HG02798 (cell line): ENCODE data around the gene OR52D1.

Source experiments
- ATAC-seq: cut with Tn5 transposase; IDR thresholded peaks from one replicate; pipeline ENCODE4 v1.9.1; 2021; ENCODE audit warnings: mild to moderate bottlenecking; ENCODE audit not compliant: unreplicated experiment, poor library complexity

Gene OR52D1

DNA sequence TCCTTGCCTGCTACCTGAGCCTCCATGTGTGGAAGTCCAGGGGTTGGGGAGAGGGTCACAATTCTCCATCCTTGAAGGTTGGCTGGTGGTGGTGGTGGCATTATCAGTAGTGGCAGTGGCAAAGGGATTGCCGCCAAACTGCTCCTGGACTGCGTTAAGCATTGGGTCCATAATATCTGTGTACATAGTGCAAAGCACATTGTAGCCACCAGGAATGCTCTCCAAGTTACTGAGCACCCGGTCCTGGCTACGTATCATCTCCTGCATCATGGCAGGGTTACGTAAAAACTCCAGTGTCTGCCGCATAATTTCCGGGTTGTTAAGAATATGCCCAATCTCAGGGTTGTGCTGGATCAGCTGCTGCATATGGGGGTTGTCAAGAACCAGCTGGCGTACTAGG, 20.1 kb downstream of the OR52D1 start:
- ATAC-seq, result no peak

DNA sequence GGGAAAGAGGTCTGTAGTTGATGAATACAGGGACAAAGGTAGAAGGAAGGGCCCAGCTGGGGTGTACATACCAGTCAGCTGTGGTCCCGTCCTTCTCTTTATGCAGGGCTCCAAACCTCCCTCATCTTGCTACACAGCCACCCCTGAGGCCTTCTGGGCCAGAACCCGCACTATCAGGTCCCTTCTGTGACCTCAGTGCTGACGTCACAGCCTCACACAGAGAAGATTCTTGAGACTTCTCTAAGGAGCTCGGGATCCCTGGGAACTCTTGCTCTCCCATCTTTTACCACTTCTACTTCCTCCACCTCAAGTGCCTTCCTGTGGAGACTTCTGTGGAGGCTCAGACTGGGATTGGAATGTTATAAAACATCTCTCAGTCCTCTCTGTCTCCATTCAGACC, 21.3 kb downstream of the OR52D1 start, which contains the start of gene UBQLN3:
Gene UBQLN3, minus strand, starts transcription at position 155 of the 400 bp plus-strand sequence. CDS start 399 bp downstream, outside the sequence.
- ATAC-seq, result no peak

DNA sequence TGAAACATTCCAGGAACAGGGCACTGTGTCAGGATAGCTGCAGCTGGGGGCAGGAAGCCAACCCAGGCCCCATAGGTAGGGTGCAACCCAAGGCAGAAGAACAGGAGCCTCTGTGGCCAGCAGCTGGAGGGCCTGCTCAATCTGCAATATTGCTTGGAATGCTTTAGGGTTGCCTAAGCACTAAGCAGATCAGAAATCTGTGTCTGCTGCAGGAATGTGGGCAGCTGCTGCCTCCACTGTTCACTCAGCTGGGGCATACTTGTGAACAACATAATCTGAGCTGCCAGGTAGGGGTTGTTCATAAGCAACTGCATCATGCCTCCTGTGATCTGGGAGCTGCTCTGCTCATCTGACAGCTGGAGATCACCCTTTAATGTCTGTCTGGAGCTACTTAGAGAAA, 26.4 kb downstream of the OR52D1 start:
- ATAC-seq, result no peak

DNA sequence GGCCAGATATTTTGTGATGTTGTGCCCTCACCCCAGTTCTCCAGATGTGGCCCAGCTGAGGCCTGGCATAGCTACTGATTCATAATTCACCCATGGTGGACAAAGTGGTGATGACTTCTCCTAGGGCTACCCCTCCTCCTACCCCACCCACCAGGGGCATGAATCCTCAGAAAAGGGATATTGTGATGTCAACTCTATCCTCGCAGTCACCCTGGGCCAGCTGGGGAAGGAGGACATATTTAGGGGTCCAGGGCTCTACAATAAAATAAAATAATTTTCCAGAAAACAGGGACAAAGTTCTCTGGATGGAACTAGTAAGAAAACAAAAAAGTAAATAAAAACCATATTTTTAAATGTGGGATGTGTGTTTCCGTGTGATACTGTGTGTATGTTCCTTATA, 28.1 kb downstream of the OR52D1 start, which contains the start of gene UBQLNL:
Gene UBQLNL, minus strand, starts transcription at position 101 of the 400 bp plus-strand sequence. CDS start 258 bp downstream, outside the sequence.
- no peak for ATAC-seq

DNA sequence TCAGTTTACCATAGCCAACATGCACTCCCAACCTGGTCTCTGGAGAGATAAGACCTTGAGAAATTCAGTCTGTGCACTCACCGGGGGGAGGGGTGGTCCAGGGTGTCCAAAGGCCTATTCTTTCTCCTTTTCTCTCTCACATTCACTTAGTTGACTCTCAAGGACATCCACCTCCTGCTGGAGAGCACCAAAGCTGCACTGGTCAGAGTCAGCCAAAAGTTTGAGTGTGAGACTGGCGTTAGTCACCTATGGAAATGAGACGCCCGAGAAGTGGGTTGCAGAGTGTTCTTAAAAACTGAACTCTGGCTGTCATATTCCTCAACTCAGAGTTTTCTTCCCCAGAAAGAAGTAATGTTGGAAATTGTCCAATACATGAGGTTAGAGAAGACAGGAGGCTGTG, 33.1 kb downstream of the OR52D1 start:
- ATAC-seq, result no peak

DNA sequence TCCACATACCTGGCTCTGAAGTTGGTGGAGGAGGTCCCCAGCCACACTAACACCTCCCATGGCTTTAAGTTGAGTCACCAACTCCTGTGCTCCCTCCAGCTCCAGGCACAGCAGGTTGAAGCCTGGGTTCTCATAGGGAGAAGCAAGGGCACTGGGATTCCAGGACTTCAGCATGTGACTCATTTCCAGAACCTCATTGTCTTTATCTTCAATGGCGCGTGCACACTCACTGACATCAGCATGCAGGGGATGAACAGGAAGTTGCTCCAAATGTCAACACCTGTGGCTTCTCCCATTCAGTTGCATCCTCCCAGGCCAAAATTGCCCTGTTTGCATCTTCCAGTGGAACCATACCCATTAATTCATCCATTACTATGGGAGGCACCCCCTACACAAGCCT, 33.8 kb downstream of the OR52D1 start:
- ATAC-seq, result no peak

DNA sequence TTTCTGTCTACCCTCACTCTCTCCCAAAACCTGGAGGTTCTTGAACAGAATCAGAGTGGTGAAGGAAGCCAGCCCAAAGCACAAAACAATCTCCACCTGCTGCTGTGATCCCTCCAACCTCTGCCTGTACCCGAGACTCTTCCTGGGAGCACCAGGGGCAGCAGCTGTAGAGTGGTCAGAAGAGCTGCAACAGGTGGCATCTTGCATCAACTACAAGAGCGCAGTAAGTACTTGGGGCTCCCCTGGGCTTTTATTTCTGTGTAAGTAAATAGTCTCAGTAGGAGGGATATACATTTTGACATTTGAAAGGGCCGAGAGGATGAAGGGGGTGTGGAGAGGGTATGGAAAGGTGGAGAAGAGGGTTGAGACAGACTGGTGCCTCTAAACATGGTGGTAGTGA, 36.3 kb downstream of the OR52D1 start:
- ATAC-seq, result no peak

DNA sequence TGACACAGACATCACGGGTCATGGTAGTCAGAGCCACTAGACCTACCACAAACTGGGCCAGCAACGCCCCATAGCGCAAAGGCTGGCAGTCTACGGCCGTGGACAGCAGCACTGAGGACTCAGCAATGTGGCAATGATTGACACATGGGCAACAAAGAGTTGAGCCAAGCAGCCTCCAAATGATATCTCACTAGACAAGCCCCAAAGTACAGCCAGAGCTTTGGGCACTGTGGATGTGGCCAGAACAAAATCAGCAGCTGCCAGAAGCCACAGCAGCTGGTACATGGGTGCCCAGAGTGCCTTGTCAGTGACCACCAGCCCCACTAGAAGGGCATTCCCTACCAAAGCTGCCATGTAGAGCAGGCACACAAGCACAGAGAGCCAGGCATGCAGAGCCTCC, 39.2 kb downstream of the OR52D1 start:
- ATAC-seq, result no peak

DNA sequence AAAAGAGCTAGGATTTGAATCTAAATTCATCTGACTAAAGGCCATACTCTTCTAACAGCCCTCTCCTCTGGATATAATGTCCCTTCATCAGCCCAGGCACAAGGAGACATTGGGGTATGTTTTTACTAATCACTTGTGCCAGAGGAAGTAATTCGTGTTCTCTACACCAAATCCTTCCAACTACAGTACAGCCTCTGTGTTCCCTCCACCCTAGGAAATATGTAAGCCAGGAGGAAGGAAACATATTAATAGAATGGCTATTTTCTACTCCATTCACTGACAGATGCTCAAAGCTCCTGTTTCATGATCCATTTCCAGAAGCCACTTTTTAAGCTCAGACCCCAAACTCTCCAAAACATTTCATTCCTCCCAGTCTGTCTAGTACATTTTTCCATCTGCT, 40.0 kb downstream of the OR52D1 start:
- no peak for ATAC-seq

DNA sequence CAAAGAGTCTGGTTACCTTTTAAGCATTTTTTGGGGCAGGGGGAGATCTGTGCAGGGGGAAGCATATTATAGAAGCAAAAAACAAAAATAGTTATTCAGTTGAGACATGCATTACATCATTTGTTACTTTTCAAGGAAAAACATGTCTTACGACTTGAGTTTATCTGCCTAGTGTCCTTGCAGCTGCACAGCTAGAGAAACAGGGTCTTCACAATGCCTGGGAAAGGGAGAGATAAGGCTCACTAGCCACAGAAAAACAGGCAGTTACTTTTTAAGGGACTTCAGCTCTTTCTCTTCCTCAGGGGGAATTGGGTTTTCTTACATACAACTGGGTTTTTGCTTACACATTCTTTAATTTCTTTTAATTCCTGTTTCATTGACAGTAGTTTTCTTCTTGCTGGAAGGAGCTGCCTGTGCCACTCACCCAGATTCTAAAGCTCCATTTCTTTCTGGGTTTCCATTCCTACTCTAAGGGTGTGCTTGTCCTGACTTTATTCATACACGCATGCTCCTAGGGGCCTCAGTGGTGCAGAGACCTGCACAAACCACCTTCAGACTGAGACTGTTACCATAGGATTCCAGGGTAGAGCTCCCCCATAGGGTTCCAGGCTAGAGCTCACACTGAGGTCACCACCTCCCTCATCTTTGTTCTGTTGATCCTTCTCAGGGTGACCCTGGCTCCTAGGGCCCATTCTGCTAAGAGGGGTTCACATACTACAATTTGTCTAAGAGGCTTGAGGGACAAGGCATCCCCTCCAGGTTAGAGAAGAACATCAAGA, 42.8 kb downstream of the OR52D1 start:
- no peak for ATAC-seq

DNA sequence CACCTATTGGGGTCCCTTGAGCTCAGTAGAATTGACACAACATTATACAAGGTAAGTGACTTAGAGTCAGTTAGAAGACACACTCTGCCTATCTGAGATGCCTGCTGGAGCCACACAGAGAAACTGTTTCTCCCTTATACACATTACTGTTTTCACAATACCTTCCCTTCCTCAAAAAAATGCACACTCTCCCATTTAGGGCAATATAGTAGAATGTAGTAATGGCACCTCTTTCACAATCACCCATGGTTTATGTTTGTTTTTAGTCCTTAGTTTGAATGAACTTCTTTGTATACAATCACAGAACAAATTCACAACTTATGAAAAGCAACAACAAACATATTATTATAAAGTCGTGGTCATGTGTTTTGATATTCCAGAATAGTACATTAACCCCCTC, 45.6 kb downstream of the OR52D1 start:
- no peak for ATAC-seq

DNA sequence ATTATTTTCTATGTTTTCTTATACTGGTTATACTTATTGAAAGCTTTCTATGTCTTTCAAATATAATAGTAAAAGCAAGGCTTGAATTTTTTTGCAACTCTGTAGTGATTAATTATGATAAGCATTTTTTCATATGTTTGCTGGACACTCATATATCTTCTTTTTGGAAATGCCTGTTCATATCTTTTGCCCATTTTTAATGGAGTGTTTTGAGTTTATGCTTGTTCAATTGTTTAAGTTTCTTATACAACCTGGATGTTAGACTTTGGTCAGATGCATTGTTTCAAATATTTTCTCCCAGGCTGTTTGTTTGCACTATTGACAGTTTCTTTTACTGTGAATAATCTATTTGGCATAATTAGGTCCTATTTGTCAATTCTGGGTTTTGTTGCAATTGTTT, 48.0 kb downstream of the OR52D1 start:
- ATAC-seq, result no peak
